Stomach (tissue), 9 donors: ENCODE data around the gene SLC17A3. TPM values are rescaled to one million over a fixed set of nuclear protein-coding genes. Genes with fewer than 3 reads are reported as not detected.
A peak's percentile ranks its signal among the peaks of the same experiment; 100 is the strongest.

ENCODE experiments used
- DNase-seq, 2 donors: peaks; one replicate each; pipeline versions ENCODE4 v3.0.0 to v3.0.0-alpha.2; 2013 to 2019
- H3K27ac ChIP-seq, 5 donors: fragments of 200-600 bp in 4 of 5; sonication (generic) in 4 of 5; one replicate each; pipeline ENCODE4 v1.5.1; 2013 to 2019; ENCODE audit warnings: mild to moderate bottlenecking in 1 of 5, moderate library complexity in 1 of 5
- H3K27me3 ChIP-seq, 3 donors: fragments of 200-600 bp; sonication (generic); one replicate each; pipeline ENCODE4 v1.5.1; 2017 to 2019; ENCODE audit warnings: mixed run types in 1 of 3
- H3K36me3 ChIP-seq, 4 donors: fragments of 200-600 bp; sonication (generic); 1 replicate in 3 of 4; 2 replicates in 1 of 4; pipeline ENCODE4 v1.5.1; 2016 to 2019
- H3K4me1 ChIP-seq, 4 donors: fragments of 200-600 bp; sonication (generic); one replicate each; pipeline ENCODE4 v1.5.1; 2016 to 2019
- H3K4me3 ChIP-seq, 4 donors: fragments of 200-600 bp; sonication (generic) in 3 of 4; one replicate each; pipeline ENCODE4 v1.5.1; 2016 to 2019; ENCODE audit warnings: mild to moderate bottlenecking in 1 of 4
- H3K9me3 ChIP-seq, 4 donors: fragments of 200-600 bp; sonication (generic); one replicate each; pipeline ENCODE4 v1.5.1; 2016 to 2019
- EP300 ChIP-seq: sonication (generic); formaldehyde crosslinking; IDR thresholded peaks from one replicate; pipeline ENCODE4 v1.6.1; 2017; ENCODE audit warnings: antibody characterized with exemption
- POLR2A ChIP-seq, 4 donors: fragments of 450-650 bp; IDR thresholded peaks; one replicate each; pipeline ENCODE4 v1.6.1; 2016; ENCODE audit warnings: antibody characterized with exemption in 4 of 4, control low read depth in 2 of 4, mild to moderate bottlenecking in 1 of 4, moderate library complexity in 1 of 4
- POLR2AphosphoS5 ChIP-seq, 3 donors: sonication (generic); formaldehyde crosslinking; IDR thresholded peaks; one replicate each; pipeline ENCODE4 v1.6.1; 2016; ENCODE audit warnings: antibody characterized with exemption in 3 of 3
- WGBS, 5 donors: extraction: QIAGEN DNeasy Blood & Tissue Kit in 3 of 5; methylation state at CpG; one replicate each; pipeline versions ENCODE4 v1.1.5 to v1.1.7; 2013 to 2018; 5-methylcytosine and 5-hydroxymethylcytosine counted together
- intact Hi-C: fragments of 100-400 bp; cut with DNase I; formaldehyde crosslinking; loops from one replicate; pipeline ENCODE4 v1.15.1; 2023; ENCODE audit warnings: low total_unique reads
- polyA plus RNA-seq, 3 donors: library from polyadenylated mRNA; stranded (reverse); fragments of 200-250 nt; gene quantifications; one replicate each; pipeline ENCODE4 v1.2.3, GENCODE V29; 2013
- total RNA-seq, 5 donors: library from RNA; depleted of rRNA; stranded (reverse); fragments of >200 nt; gene quantifications; one replicate each; pipeline versions ENCODE4 v1.1.0 to v1.2.3, GENCODE V29; 2014 to 2016
- TF ChIP-seq, protein P1 (sequence below), 7 experiments: fragments of 450-650 bp in 4 of 7; fragments of 200-600 bp in 3 of 7; sonication (generic) in 3 of 7; IDR thresholded peaks; one replicate each; pipeline ENCODE4 v1.5.1; 2016 to 2019; ENCODE audit warnings: antibody characterized with exemption in 7 of 7, control low read depth in 2 of 7, mild to moderate bottlenecking in 1 of 7
- donor health status: healthy with polysubstance abuse.
- donor health status: Bipolar disorder and iron deficiency.
- donor health status: healthy.

SLC17A3 gene
- total and polyA plus RNA-seq, 8 donors = not detected

DNA sequence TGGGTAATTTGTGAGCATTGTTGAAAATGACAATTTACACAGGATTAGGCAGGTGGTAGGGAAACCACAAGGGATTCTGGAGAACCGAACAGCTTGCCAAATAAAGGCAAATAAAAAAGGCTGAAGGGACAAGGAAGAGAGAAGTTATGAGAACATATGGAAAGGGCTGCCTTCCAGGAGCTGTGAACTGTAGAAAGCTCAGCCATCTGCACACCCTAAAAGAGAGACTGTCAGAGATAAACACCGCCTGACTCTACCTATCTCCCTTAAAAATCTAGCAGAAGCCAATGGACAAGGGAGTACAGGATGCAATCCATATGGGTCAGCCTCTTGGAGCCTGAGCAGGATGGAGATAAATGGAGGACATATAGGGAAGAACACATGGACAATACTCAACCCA, 29.5 kb downstream of the SLC17A3 start:
- 66 to 75% (median 69%) methylated on average over 2 of the region's 2 CpGs for WGBS, 5 donors
- Histone ChIP-seq H3K9me3 (no peaks in the 10 kb centered on the region), H3K4me1 (no peaks in the 10 kb centered on the region), H3K27me3 (no peaks in the 10 kb centered on the region), H3K36me3 (no peaks in the 10 kb centered on the region), H3K4me3 (no peak overlapping the region), H3K27ac (no peak overlapping the region)
- no peak for TF ChIP-seq EP300
- TF ChIP-seq POLR2A (IDR thresholded peaks at IDR 0.05) = no peak
- TF ChIP-seq, protein P1, sequence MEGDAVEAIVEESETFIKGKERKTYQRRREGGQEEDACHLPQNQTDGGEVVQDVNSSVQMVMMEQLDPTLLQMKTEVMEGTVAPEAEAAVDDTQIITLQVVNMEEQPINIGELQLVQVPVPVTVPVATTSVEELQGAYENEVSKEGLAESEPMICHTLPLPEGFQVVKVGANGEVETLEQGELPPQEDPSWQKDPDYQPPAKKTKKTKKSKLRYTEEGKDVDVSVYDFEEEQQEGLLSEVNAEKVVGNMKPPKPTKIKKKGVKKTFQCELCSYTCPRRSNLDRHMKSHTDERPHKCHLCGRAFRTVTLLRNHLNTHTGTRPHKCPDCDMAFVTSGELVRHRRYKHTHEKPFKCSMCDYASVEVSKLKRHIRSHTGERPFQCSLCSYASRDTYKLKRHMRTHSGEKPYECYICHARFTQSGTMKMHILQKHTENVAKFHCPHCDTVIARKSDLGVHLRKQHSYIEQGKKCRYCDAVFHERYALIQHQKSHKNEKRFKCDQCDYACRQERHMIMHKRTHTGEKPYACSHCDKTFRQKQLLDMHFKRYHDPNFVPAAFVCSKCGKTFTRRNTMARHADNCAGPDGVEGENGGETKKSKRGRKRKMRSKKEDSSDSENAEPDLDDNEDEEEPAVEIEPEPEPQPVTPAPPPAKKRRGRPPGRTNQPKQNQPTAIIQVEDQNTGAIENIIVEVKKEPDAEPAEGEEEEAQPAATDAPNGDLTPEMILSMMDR (IDR thresholded peaks at IDR 0.05) = no peak
- no peak for TF ChIP-seq POLR2AphosphoS5 (IDR thresholded peaks at IDR 0.05)
- no peak for DNase-seq
- intact Hi-C loops = no loop called here

DNA sequence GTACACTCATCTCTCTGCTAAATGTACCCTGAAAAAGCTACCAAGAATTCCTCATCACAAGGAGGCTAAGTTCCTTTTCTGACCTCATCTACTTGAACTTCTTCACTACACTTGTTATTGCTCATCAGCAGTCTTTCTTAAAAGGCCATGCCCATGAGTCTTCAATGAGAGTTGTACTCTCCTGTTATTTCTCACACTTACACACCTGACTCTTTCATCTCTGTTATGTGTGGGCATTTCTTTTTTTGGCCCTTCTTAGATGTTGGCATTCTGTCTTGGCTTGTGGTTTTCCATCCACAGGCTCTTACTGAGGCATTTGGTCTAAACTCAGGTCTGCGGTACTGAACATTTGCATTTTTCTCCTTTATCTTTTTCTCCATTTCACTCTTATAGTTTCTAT, 31.5 kb downstream of the SLC17A3 start:
- intact Hi-C loops = no loop called here
- H3K27ac ChIP-seq = no peak overlapping the region
- H3K4me3 ChIP-seq = no peak overlapping the region
- no peaks in the 10 kb centered on the region for H3K9me3 ChIP-seq
- no peaks in the 10 kb centered on the region for H3K27me3 ChIP-seq
- H3K4me1 ChIP-seq = no peaks in the 10 kb centered on the region
- H3K36me3 ChIP-seq = no peaks in the 10 kb centered on the region
- 88 to 97% (median 95%) methylated on average over 1 of the region's 1 CpG for WGBS, 5 donors
- DNase-seq = no peak
- TF ChIP-seq EP300 (no peak), POLR2A (IDR thresholded peaks at IDR 0.05) (no peak), POLR2AphosphoS5 (IDR thresholded peaks at IDR 0.05) (no peak)
- TF ChIP-seq, protein P1 (IDR thresholded peaks at IDR 0.05) = no peak

DNA sequence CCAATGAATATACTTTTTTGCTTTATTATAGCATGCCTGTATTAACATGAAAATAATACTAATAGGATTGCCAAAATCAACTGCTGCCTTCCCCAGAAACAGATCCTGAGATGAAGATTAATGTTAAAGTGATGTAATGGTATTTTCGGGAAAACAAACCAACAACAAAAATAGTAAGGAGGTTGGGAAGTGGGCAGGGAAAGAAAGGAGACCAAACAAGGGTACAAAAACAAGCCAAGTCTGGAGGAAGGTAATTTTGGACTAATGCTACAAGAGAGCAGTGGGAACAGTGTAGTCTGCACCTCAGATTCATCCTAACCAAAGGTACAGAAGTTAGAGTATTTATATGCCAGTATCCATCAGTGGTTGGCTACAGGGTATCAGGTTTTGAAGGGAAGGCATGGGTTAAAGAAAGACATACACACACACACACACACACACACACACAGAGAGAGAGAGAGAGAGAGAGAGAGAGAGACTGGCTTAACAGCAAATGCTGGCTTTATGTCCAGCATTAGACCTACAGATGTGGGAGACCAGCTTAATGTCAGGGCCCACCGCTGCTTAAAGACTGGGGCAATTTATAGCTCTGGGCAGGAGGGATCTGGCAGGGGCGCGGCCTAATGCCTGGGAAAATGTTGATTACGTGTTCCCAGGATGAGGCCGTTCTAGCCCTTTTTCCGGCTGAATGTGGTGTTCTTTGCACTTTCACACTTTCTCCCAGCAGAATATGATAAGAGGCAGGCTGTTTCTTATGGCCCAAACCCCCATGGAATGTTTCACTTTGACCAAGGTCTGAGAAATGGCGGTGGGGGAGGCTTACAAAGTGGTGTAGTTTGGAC, 38.4 kb downstream of the SLC17A3 start:
- no peak overlapping the region for H3K4me3 ChIP-seq
- H3K9me3 ChIP-seq = no peaks in the 10 kb centered on the region
- 38 to 51% (median 43%) methylated on average over 8 of the region's 8 CpGs for WGBS, 5 donors
- H3K27me3 ChIP-seq = peaks cover 0 to 19% (median 0%) of the 10 kb centered on the region in 3 donors
- intact Hi-C loops = no loop called here
- TF ChIP-seq POLR2A (IDR thresholded peaks at IDR 0.05) (no peak), POLR2AphosphoS5 (IDR thresholded peaks at IDR 0.05) (no peak), EP300 (no peak)
- TF ChIP-seq, protein P1 (IDR thresholded peaks at IDR 0.05) = no peak
- peak in 1 of 2 donors; percentile 34 for DNase-seq
- no peaks in the 10 kb centered on the region for H3K4me1 ChIP-seq
- H3K36me3 ChIP-seq = no peaks in the 10 kb centered on the region
- no peak overlapping the region for H3K27ac ChIP-seq

DNA sequence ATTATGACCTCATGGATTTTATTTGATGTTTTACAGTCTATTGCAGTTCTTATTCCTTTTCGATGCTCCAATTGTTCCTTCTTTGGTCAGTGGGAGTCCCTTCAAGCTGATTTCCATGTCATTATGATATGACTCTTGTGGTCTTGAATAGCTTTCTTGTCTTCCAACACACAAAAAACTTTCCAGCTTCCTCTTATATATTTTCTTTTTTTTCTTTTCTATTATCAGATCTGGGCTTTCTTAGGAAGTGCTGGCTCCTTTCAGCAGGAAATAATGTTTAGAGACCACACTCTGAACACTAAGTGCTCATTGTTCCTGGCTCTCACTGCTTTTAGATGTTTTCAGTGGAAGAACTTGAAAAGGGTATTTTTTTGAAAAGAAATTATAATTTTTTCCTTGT, 39.1 kb downstream of the SLC17A3 start:
- no peaks in the 10 kb centered on the region for H3K9me3 ChIP-seq
- no peak overlapping the region for H3K4me3 ChIP-seq
- peaks cover 0 to 19% (median 0%) of the 10 kb centered on the region in 3 donors for H3K27me3 ChIP-seq
- TF ChIP-seq, protein P1 (IDR thresholded peaks at IDR 0.05) = no peak
- TF ChIP-seq POLR2A (IDR thresholded peaks at IDR 0.05) (no peak), POLR2AphosphoS5 (IDR thresholded peaks at IDR 0.05) (no peak), EP300 (no peak)
- no peak overlapping the region for H3K27ac ChIP-seq
- H3K4me1 ChIP-seq = no peaks in the 10 kb centered on the region
- WGBS, 5 donors = 32 to 81% (median 75%) methylated on average over 1 of the region's 1 CpG
- no peaks in the 10 kb centered on the region for H3K36me3 ChIP-seq
- no peak for DNase-seq
- intact Hi-C loops = no loop called here
